ENCODE results near the gene MICU1. TPM values are rescaled to one million over a fixed set of nuclear protein-coding genes. Genes with fewer than 3 reads are reported as not detected.
"Not testable (repeated sequence)": the region's sequence is repeated elsewhere in the genome, so short reads cannot be mapped to it uniquely, and the experiment has no call there.

MICU1 gene, protein sequence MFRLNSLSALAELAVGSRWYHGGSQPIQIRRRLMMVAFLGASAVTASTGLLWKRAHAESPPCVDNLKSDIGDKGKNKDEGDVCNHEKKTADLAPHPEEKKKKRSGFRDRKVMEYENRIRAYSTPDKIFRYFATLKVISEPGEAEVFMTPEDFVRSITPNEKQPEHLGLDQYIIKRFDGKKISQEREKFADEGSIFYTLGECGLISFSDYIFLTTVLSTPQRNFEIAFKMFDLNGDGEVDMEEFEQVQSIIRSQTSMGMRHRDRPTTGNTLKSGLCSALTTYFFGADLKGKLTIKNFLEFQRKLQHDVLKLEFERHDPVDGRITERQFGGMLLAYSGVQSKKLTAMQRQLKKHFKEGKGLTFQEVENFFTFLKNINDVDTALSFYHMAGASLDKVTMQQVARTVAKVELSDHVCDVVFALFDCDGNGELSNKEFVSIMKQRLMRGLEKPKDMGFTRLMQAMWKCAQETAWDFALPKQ
- polyA plus RNA-seq (ENCODE audit: low read depth in 6 of 6), result 10 to 100 TPM; 26.9 to 37.6 (median 31.4) TPM

DNA sequence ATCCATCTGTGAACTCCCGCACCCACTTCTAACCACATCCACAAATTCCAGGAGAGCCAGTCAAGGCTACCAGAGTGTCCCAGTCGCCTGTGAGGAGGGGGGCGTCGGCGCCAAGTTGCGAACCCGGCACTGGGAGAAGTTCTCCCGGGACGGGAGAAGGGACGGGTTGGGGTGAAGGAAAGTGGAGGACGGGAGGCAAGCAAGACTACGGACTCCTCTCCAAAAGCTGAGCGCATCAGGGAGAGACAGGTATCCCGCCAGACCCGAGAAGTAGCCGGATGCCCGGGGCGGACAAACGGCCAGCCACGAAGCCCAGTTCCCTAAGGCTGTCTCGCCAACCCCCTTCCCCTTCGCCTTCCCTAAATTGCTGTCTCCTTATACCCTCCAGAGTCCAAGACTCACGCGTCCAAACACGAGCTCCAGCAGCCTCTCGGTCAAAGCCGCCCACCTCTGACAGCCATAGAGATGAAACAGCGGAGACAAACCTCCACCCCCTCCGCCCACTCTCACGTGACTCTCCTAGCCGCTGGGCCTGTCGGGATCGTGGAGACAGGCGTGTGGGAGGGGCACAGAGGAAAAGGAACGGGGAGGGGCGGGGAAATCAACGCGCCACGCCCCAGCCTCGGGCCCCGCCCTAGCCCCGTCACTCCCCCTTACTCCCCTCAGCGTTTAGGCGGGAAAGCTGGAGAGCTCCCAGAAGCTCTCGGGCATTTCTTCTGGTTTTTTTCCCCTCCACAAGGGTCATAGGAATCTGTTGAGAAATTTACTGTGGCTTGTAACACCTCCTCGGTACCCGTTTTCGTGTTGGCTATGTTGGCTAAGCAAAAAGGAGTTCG is at the start of gene MICU1:
Gene MICU1 (minus strand): TSS at position 472 of the 836 bp plus-strand sequence. CDS start 59,286 bp downstream, outside the sequence.
- H3K27ac Mint-ChIP-seq, result peak within 1 kb of the TSS; percentile 94 to 98 (median 97)
- no peaks in the 10 kb centered on the region for H3K27me3 Mint-ChIP-seq

DNA sequence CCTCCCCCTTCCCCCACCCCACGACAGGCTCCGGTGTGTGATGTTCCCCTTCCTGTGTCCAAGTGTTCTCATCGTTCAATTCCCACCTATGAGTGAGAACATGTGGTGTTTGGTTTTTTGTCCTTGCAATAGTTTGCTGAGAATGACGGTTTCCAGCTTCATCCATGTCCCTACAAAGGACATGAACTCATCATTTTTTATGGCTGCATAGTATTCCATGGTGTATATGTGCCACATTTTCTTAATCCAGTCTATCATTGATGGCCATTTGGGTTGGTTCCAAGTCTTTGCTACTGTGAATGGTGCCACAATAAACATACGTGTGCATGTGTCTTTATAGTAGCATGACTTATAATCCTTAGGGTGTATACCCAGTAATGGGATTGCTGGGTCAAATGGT is 48.3 kb upstream of the MICU1 start:
- H3K9me3 Mint-ChIP-seq; ATAC-seq (ENCODE audit: low read depth in 2 of 2); H3K4me1 Mint-ChIP-seq; DNase-seq; H3K27ac Mint-ChIP-seq; H3K27me3 Mint-ChIP-seq; H3K36me3 Mint-ChIP-seq; H3K4me3 Mint-ChIP-seq: not testable (repeated sequence)

More for the DNA sequence above, at the start of gene MICU1:
- Mint-ChIP-seq H3K9me3 (no peaks in the 10 kb centered on the region), H3K36me3 (peaks cover 0 to 8% of the 10 kb centered on the region in 2 donors), H3K4me1 (peaks cover 15 to 17% (median 16%) of the 10 kb centered on the region in 3 donors), H3K4me3 (peak within 1 kb of the TSS; percentile 92 to 100 (median 98))
- ATAC-seq (ENCODE audit: low read depth in 2 of 2) (peak; percentile 99), DNase-seq (peak; percentile 91)

DNA sequence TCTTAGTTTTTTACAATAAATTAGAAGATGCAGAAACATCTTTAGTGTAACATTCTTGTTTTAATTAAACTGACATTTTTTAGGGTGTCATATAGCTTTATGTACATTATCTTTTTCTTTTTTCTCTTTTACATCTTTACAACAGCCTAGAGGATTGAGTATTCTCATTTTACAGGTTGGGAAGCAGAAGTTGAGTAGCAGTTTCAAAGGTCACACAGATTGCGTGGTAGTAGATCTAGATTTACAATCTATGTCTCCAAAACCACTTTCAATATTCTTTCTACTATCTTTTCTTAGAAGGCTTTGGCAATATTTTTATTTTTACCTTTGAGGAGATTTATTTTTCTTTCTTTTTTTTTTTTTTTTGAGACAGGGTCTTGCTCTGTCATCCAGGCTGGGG is 47.4 kb upstream of the MICU1 start:
- peaks cover 0 to 2% (median 1%) of the 10 kb centered on the region in 3 donors for H3K27me3 Mint-ChIP-seq
- DNase-seq (no peak), ATAC-seq (ENCODE audit: low read depth in 2 of 2) (no peak)
- no peak overlapping the region for H3K4me3 Mint-ChIP-seq
- peaks cover 0 to 4% of the 10 kb centered on the region in 2 donors for H3K36me3 Mint-ChIP-seq
- peaks cover 0 to 2% (median 0%) of the 10 kb centered on the region in 7 donors for H3K9me3 Mint-ChIP-seq
- H3K27ac Mint-ChIP-seq, result no peak overlapping the region
- H3K4me1 Mint-ChIP-seq, result no peaks in the 10 kb centered on the region

DNA sequence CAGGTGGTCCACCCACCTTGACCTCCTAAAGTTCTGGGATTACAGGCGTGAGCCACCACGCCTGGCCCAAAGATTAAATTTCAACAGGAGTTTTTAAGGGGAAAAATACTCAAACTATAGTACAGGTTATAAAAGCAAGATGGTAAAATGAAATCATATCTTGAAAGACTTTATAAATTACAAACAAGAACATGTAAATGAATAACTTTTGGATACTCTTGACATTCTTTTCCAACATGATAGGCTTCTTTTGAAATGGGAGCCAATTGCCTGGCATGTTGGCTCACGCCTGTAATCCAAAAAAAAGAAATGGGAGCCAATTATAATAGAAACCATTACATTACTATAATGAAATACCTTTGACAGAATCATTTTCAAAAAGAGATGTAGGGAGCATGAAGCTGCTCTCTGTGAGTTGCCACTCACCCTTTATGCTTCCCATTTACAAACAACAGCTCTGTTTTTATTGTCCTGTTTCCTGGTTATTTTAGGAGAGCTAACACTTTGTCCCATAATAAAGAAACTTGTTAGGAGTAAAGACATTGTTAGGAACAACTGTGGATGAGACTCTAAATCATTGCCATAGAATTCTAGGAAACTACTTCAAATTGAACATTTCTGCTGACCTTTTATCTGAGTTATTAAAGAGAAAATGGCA is 41.5 kb upstream of the MICU1 start:
- Mint-ChIP-seq H3K4me3 (no peak overlapping the region), H3K4me1 (no peaks in the 10 kb centered on the region), H3K27me3 (peaks cover 0 to 6% (median 5%) of the 10 kb centered on the region in 3 donors), H3K9me3 (no peaks in the 10 kb centered on the region), H3K36me3 (peaks cover 0 to 4% of the 10 kb centered on the region in 2 donors), H3K27ac (peak overlapping the region in 1 of 6 donors; percentile 32)
- ATAC-seq (ENCODE audit: low read depth in 2 of 2), result no peak
- no peak for DNase-seq

DNA sequence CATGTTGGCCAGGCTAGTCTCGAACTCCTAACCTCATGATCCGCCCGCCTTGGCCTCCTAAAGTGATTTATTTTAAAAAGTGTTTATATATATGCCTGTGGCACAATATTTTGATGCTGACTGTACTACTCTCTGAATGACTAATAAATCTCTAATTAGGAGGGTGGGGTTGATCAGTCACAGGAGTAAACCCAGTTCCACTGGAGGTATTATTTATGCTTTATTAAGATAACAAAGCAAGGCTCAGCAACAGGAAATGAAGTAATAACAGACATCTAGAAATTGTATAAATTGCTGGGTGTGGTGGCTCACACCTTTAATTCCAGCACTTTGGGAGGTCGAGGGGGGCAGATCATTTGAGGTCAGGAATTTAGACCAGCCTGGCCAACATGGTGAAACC is 40.0 kb upstream of the MICU1 start:
- no peak for DNase-seq
- ATAC-seq (ENCODE audit: low read depth in 2 of 2), result no peak
- H3K27ac Mint-ChIP-seq, result peak overlapping the region in 1 of 6 donors; percentile 39

DNA sequence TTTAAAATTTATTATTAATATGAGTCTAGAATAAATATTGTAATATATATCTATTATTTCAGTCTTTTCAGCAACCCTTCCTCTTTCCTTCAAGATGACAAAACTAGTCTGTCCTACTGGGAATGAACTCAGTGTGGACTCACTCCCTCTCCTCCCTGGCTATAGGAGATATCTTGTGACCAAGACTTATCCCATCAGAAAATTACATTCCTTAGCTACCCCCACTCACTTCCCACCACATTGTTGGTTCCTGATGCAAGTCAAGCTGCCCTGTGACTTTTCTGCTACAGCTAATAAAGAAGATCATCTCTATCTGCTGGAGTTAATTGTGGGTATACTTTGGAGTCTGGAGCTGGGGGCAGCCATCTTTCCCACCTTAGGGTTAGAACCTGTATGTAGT is 38.1 kb upstream of the MICU1 start:
- Mint-ChIP-seq H3K4me1 (no peaks in the 10 kb centered on the region), H3K27ac (no peak overlapping the region), H3K9me3 (peaks cover 0 to 5% (median 0%) of the 10 kb centered on the region in 7 donors), H3K4me3 (no peak overlapping the region), H3K27me3 (peaks cover 8 to 12% (median 8%) of the 10 kb centered on the region in 3 donors), H3K36me3 (no peaks in the 10 kb centered on the region)
- DNase-seq, result no peak
- no peak for ATAC-seq (ENCODE audit: low read depth in 2 of 2)

More for the DNA sequence above, 40.0 kb upstream of the MICU1 start:
- no peak overlapping the region for H3K4me3 Mint-ChIP-seq
- H3K9me3 Mint-ChIP-seq, result no peaks in the 10 kb centered on the region
- no peaks in the 10 kb centered on the region for H3K36me3 Mint-ChIP-seq
- H3K27me3 Mint-ChIP-seq, result peaks cover 0 to 6% (median 5%) of the 10 kb centered on the region in 3 donors
- no peaks in the 10 kb centered on the region for H3K4me1 Mint-ChIP-seq

DNA sequence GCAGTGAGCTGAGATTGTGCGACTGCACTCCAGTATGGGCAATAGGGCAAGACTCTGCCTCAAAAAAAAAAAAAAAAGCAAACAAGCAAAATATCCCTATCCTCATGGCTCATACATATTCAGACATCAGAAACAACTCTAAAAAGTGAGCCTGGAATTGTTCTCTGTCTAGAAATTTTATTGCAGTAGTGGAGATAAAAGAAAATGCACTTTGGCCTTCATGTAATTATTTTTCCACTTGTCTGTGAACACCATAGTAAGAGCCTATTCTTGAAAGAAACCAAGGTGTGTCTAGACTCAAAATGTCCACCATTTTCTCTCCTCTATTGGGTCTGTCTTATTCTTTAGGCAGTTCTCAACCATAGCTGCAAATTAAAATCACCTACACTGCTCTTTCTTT is 35.6 kb upstream of the MICU1 start:
- peaks cover 4 to 8% (median 6%) of the 10 kb centered on the region in 3 donors for H3K27me3 Mint-ChIP-seq
- H3K36me3 Mint-ChIP-seq, result no peaks in the 10 kb centered on the region
- peaks cover 0 to 5% (median 0%) of the 10 kb centered on the region in 7 donors for H3K9me3 Mint-ChIP-seq
- no peak overlapping the region for H3K27ac Mint-ChIP-seq
- no peak overlapping the region for H3K4me3 Mint-ChIP-seq
- ATAC-seq (ENCODE audit: low read depth in 2 of 2) (no peak), DNase-seq (no peak)
- no peaks in the 10 kb centered on the region for H3K4me1 Mint-ChIP-seq

DNA sequence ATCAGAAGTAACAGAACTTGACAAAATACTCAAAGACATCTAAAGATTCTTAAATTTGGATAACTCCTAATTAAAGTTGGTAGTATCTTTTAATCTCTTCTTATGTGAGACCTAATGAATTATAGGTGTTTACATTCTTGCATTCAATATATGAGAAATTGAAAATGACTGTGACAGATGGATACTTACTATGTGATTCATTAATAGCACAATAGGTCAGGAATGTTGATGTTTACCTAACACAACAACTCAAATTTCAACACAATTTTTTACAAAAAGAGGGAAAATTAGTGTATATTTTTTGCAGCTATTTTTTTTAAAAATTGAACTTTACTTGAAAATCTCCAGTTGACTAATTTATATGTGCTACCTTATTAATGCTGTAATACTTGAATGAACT is 34.3 kb upstream of the MICU1 start:
- Mint-ChIP-seq H3K4me1 (no peaks in the 10 kb centered on the region), H3K27me3 (peaks cover 4 to 8% (median 6%) of the 10 kb centered on the region in 3 donors), H3K4me3 (no peak overlapping the region), H3K27ac (peak overlapping the region in 1 of 6 donors; percentile 49), H3K9me3 (peaks cover 0 to 5% (median 0%) of the 10 kb centered on the region in 7 donors), H3K36me3 (no peaks in the 10 kb centered on the region)
- ATAC-seq (ENCODE audit: low read depth in 2 of 2), result no peak
- DNase-seq, result no peak

DNA sequence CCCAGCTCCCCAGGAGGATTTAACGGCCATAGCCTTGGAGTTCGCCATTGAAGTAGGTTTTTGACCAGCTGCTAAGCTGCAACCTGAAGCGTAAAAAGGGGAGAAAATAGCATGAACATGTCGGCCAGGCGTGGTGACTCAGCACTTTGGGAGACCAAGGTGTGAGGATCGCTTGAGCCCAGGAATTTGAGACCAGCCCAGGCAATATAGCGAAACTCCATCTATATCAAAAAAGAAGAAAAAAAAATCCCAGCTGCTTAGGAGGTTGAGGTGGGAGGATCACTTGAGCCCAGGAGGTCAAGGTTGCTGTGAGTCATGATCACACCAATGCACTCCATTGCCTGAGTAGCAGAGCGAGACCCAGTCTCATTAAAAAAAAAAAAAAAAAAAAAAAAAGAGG is 33.8 kb upstream of the MICU1 start:
- no peaks in the 10 kb centered on the region for H3K36me3 Mint-ChIP-seq
- H3K27me3 Mint-ChIP-seq, result peaks cover 4 to 8% (median 6%) of the 10 kb centered on the region in 3 donors
- ATAC-seq (ENCODE audit: low read depth in 2 of 2) (no peak), DNase-seq (no peak)
- H3K9me3 Mint-ChIP-seq, result peaks cover 0 to 5% (median 0%) of the 10 kb centered on the region in 7 donors
- no peak overlapping the region for H3K4me3 Mint-ChIP-seq
- no peak overlapping the region for H3K27ac Mint-ChIP-seq
- no peaks in the 10 kb centered on the region for H3K4me1 Mint-ChIP-seq

DNA sequence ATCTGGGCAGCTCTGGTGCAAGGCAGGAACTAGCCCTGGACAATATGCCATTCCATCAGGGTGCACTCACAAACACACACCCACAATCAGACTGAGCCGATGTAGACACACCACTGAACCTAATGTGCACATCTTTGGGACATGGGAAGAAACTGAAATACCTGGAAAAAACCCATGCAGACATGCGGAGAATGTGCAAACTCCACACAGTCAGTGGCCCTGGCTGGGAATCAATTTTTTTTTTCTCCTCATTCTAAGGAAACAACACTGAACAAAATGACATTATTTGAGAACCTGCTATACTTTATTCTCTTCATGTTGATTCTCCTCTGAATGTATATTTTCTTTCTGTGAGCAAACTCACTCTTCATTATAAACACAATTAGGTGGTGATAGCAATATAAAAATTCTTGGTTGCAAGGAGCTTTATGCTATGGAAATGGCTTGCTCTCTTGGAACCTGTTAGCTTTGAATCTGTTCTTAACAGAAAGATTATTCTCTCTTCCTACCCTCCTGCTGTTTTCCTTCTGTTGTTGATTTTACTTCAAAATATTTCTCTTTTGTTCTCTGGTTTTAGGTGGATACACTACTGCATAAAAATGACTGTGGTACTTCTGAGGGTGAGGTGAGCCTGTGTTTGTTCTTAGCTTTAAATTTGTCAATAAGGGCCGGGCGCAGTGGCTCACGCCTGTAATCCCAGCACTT is 33.0 kb upstream of the MICU1 start:
- H3K27ac Mint-ChIP-seq, result peak overlapping the region in 1 of 6 donors; percentile 49
- no peaks in the 10 kb centered on the region for H3K36me3 Mint-ChIP-seq
- peaks cover 0 to 5% (median 0%) of the 10 kb centered on the region in 7 donors for H3K9me3 Mint-ChIP-seq
- DNase-seq, result no peak
- peaks cover 4 to 8% (median 6%) of the 10 kb centered on the region in 3 donors for H3K27me3 Mint-ChIP-seq
- no peak for ATAC-seq (ENCODE audit: low read depth in 2 of 2)
- H3K4me3 Mint-ChIP-seq, result peak overlapping the region in 1 of 8 donors; percentile 47
- H3K4me1 Mint-ChIP-seq, result no peaks in the 10 kb centered on the region

DNA sequence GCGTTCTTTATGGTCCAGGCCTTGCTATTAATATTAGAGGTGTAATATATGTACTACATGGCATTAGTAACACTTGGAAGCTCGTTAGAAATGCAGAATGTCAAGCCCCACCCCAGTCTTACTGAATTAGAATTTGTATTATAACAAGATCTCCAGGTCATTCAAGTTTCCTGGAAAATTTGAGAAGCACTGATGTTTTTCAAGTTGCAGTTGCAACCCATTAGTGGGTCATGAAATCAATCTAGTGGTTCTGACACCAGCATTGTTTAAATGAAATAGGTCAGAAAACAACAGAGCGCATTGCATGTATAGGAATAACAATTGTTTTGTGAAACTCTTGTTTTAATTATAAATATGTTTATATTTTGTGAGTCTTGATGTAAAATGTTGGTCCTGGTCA is 28.8 kb upstream of the MICU1 start:
- ATAC-seq (ENCODE audit: low read depth in 2 of 2) (no peak), DNase-seq (no peak)
- H3K4me3 Mint-ChIP-seq, result no peak overlapping the region
- no peaks in the 10 kb centered on the region for H3K36me3 Mint-ChIP-seq
- H3K27me3 Mint-ChIP-seq, result no peaks in the 10 kb centered on the region
- no peaks in the 10 kb centered on the region for H3K9me3 Mint-ChIP-seq
- H3K27ac Mint-ChIP-seq, result no peak overlapping the region
- no peaks in the 10 kb centered on the region for H3K4me1 Mint-ChIP-seq

DNA sequence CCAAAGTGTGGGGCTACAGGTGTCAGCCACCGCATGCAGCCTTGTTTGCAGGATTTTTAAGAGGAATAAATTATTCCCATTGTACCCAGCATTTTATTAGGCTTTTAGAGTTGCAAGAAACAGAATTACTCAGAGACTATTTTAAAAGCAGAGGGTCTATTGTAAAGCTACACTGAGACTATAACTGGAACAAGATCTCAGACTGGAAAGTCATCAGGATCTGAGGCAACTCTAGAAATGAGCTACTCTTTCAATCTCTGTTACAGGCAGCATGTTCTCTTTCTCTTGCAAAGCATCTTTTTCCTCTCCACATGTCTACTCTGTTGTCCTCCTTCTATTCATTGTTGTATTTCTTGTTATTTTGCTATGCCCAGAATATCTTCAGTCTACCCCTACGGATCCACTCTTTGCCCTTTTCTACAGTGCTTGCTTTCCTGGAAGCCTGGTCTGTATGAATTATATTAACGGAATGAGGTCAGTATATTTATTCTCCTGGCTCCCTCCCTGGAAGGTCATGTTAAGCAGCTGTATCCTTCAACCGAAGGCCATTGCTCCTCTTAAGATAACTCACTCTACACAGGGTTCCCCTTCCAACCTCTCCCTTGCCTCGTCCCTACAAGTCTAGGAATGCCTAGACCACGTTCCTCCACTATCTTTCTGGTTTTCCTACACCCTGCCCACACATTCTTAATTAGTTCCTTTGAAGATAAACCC is 27.7 kb upstream of the MICU1 start:
- Mint-ChIP-seq H3K4me3 (no peak overlapping the region), H3K27me3 (no peaks in the 10 kb centered on the region), H3K27ac (no peak overlapping the region), H3K36me3 (no peaks in the 10 kb centered on the region), H3K4me1 (no peaks in the 10 kb centered on the region), H3K9me3 (no peaks in the 10 kb centered on the region)
- no peak for DNase-seq
- ATAC-seq (ENCODE audit: low read depth in 2 of 2), result no peak

All from naive B cell (primary cell).